CD8-positive, alpha-beta memory T cell (primary cell): ENCODE measurements around the gene MFSD1. TPM values are rescaled to one million over a fixed set of nuclear protein-coding genes. Genes with fewer than 3 reads are reported as not detected.

Experiments used
- CTCF ChIA-PET: fragments of 350-600 bp; sonication (Branson Sonifier 250); formaldehyde crosslinking; loops from one replicate; lab custom pipeline; 2021; ENCODE audit warnings: antibody characterized with exemption; lab: Charles Lee
- POLR2A ChIA-PET: fragments of 350-600 bp; sonication (Branson Sonifier 250); formaldehyde crosslinking; loops from one replicate; lab custom pipeline; 2021; ENCODE audit warnings: antibody characterized with exemption; lab: Charles Lee
- DNase-seq, 5 donors: peaks; one replicate each; pipeline versions ENCODE4 v3.0.0 to v3.0.0-alpha.2; 2020 to 2022; ENCODE audit warnings: mixed read lengths in 1 of 5
- H3K27ac ChIP-seq: one replicate; pipeline ENCODE4 v1.7.0; 2013; ENCODE audit warnings: low read depth, mild to moderate bottlenecking, low read length, moderate library complexity
- H3K27me3 ChIP-seq: 2 replicates; pipeline ENCODE4 v1.7.0; 2013; ENCODE audit warnings: low read length, mild to moderate bottlenecking; ENCODE audit not compliant: insufficient read depth, poor library complexity, severe bottlenecking
- H3K36me3 ChIP-seq: 2 replicates; pipeline ENCODE4 v1.7.0; 2013; ENCODE audit warnings: mild to moderate bottlenecking, low read length, moderate library complexity; ENCODE audit not compliant: insufficient read depth
- H3K4me1 ChIP-seq: 2 replicates; pipeline ENCODE4 v1.7.0; 2013; ENCODE audit warnings: mild to moderate bottlenecking, low read length, moderate library complexity; ENCODE audit not compliant: insufficient read depth
- H3K4me3 ChIP-seq: 2 replicates; pipeline ENCODE4 v1.7.0; 2013; ENCODE audit warnings: mild to moderate bottlenecking, low read length
- H3K9me3 ChIP-seq: 2 replicates; pipeline ENCODE4 v1.7.0; 2013; ENCODE audit warnings: mild to moderate bottlenecking, low read length
- H3K27ac Mint-ChIP-seq, 8 donors: one replicate each; pipeline ENCODE4 v1.8.0; 2020 to 2021; ENCODE audit warnings: mixed read lengths in 8 of 8, mild to moderate bottlenecking in 6 of 8, inconsistent platforms in 3 of 8, moderate library complexity in 3 of 8
- H3K27me3 Mint-ChIP-seq, 2 donors: one replicate each; pipeline ENCODE4 v1.8.0; 2020 to 2021; ENCODE audit warnings: mixed read lengths in 2 of 2, mild to moderate bottlenecking in 1 of 2, moderate library complexity in 1 of 2
- H3K36me3 Mint-ChIP-seq, 3 donors: one replicate each; pipeline ENCODE4 v1.8.0; 2020 to 2021; ENCODE audit warnings: mixed read lengths in 3 of 3, inconsistent platforms in 1 of 3, mild to moderate bottlenecking in 1 of 3
- H3K4me1 Mint-ChIP-seq, 3 donors: one replicate each; pipeline ENCODE4 v1.8.0; 2020 to 2021; ENCODE audit warnings: mixed read lengths in 3 of 3, inconsistent platforms in 1 of 3, mild to moderate bottlenecking in 1 of 3
- H3K4me3 Mint-ChIP-seq, 7 donors: one replicate each; pipeline ENCODE4 v1.8.0; 2020 to 2021; ENCODE audit warnings: mixed read lengths in 7 of 7, mild to moderate bottlenecking in 6 of 7, moderate library complexity in 4 of 7, inconsistent platforms in 2 of 7
- H3K9me3 Mint-ChIP-seq, 5 donors: one replicate each; pipeline ENCODE4 v1.8.0; 2020 to 2022; ENCODE audit warnings: mixed read lengths in 5 of 5, mild to moderate bottlenecking in 3 of 5, moderate library complexity in 2 of 5, inconsistent platforms in 1 of 5
- polyA plus RNA-seq: library from polyadenylated mRNA; unstranded; fragments of 300-500 nt; fragmentation: Illumina TruSeq; gene quantifications from one replicate; pipeline ENCODE4 v1.2.3, GENCODE V29; 2021
- total RNA-seq, 2 experiments: library from RNA; stranded (reverse); gene quantifications; one replicate each; pipeline ENCODE4 v1.2.3, GENCODE V29; 2021

The MFSD1 gene
- total and polyA plus RNA-seq, 3 experiments from 2014 or later = 25.3 to 53.0 (median 26.4) TPM

- H3K9me3 Mint-ChIP-seq = no peaks in the 10 kb centered on the region
Observed at GRCh38 chr3:158804441-158804840, 2.6 kb downstream of the MFSD1 start.

DNA sequence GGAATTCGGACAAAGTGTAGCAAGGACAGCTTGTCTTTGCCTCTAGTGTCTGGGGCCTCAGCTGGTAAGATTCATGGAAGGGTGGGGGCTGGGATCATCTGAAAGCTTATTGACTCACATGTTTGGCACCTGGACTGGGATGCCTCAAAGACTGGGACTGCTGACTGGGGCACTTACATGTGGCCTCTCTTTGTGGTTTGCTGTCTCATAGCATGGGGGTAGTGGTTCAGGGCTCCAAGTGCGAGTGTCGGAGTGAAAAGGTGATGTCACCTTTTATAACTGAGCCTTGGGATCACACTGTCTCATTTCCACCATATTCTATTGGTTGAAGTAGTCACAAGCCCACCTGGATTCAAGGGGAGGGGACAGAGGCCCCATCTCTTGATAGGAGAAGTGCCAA lies 6.8 kb downstream of the MFSD1 start:
- H3K36me3 ChIP-seq = peaks cover 34% of the 10 kb centered on the region
- H3K27ac Mint-ChIP-seq = peak overlapping the region in 1 of 8 donors; percentile 41
- DNase-seq = no peak

More at GRCh38 chr3:158804441-158804840, 2.6 kb downstream of the MFSD1 start:
- POLR2A ChIA-PET = no interaction called here
- Histone ChIP-seq H3K9me3 (no peaks in the 10 kb centered on the region), H3K27ac (no peak overlapping the region), H3K36me3 (peaks cover 23% of the 10 kb centered on the region), H3K4me1 (peaks cover 33% of the 10 kb centered on the region), H3K4me3 (no peak overlapping the region), H3K27me3 (no peaks in the 10 kb centered on the region)
- H3K27me3 Mint-ChIP-seq = no peaks in the 10 kb centered on the region
- H3K36me3 Mint-ChIP-seq = peaks cover 5 to 50% (median 15%) of the 10 kb centered on the region in 3 donors
- H3K4me3 Mint-ChIP-seq = peak overlapping the region in 1 of 7 donors; percentile 59
- no peak for DNase-seq
- H3K27ac Mint-ChIP-seq = no peak overlapping the region
- peaks cover 32 to 54% (median 46%) of the 10 kb centered on the region in 3 donors for H3K4me1 Mint-ChIP-seq
- CTCF ChIA-PET = interaction anchor here (1.1 kb wide), 1 partner anchor 145 kb away, joined by 3 read pairs; no protein-coding TSS in a partner anchor

GRCh38 chr3:158809642-158810041 lies 7.8 kb downstream of the MFSD1 start:
- no peak overlapping the region for H3K27ac ChIP-seq
- Mint-ChIP-seq H3K9me3 (no peaks in the 10 kb centered on the region), H3K4me1 (peaks cover 10 to 21% (median 19%) of the 10 kb centered on the region in 3 donors), H3K27ac (peak overlapping the region in 1 of 8 donors; percentile 87), H3K36me3 (peaks cover 16 to 85% (median 29%) of the 10 kb centered on the region in 3 donors), H3K27me3 (no peaks in the 10 kb centered on the region), H3K4me3 (no peak overlapping the region)
- CTCF ChIA-PET = interaction anchor here (1.1 kb wide), 2 partner anchors 149 to 165 kb away, joined by 3 read pairs; partner anchors contain the start of gene GFM1
- H3K36me3 ChIP-seq = peaks cover 35% of the 10 kb centered on the region
- POLR2A ChIA-PET = interaction anchor here (0.6 kb wide), 1 partner anchor 1610 kb away, joined by 3 read pairs; no protein-coding TSS in a partner anchor
- H3K4me1 ChIP-seq = peaks cover 2% of the 10 kb centered on the region
- H3K27me3 ChIP-seq = no peaks in the 10 kb centered on the region
- no peaks in the 10 kb centered on the region for H3K9me3 ChIP-seq
- no peak for DNase-seq
- no peak overlapping the region for H3K4me3 ChIP-seq

More for the DNA sequence above, 6.8 kb downstream of the MFSD1 start:
- H3K4me1 ChIP-seq = peaks cover 11% of the 10 kb centered on the region
- no peak overlapping the region for H3K4me3 ChIP-seq
- CTCF ChIA-PET = no interaction called here
- POLR2A ChIA-PET = no interaction called here
- H3K4me3 Mint-ChIP-seq = no peak overlapping the region
- peaks cover 12 to 29% (median 28%) of the 10 kb centered on the region in 3 donors for H3K4me1 Mint-ChIP-seq
- H3K9me3 ChIP-seq = no peaks in the 10 kb centered on the region
- no peaks in the 10 kb centered on the region for H3K27me3 ChIP-seq
- H3K9me3 Mint-ChIP-seq = no peaks in the 10 kb centered on the region
- H3K27me3 Mint-ChIP-seq = no peaks in the 10 kb centered on the region
- H3K36me3 Mint-ChIP-seq = peaks cover 14 to 80% (median 26%) of the 10 kb centered on the region in 3 donors
- H3K27ac ChIP-seq = no peak overlapping the region

GRCh38 chr3:158810823-158811724 lies 9.2 kb downstream of the MFSD1 start:
- Histone ChIP-seq H3K27me3 (no peaks in the 10 kb centered on the region), H3K27ac (no peak overlapping the region), H3K4me1 (no peaks in the 10 kb centered on the region), H3K36me3 (peaks cover 32% of the 10 kb centered on the region), H3K4me3 (no peak overlapping the region), H3K9me3 (no peaks in the 10 kb centered on the region)
- peaks cover 16 to 78% (median 24%) of the 10 kb centered on the region in 3 donors for H3K36me3 Mint-ChIP-seq
- ChIA-PET CTCF (interaction anchor here (1.1 kb wide), 1 partner anchor 151 kb away, joined by 3 read pairs; no protein-coding TSS in a partner anchor), POLR2A (no interaction called here)
- no peak for DNase-seq
- H3K4me1 Mint-ChIP-seq = peaks cover 8 to 11% (median 9%) of the 10 kb centered on the region in 3 donors
- no peaks in the 10 kb centered on the region for H3K9me3 Mint-ChIP-seq
- no peaks in the 10 kb centered on the region for H3K27me3 Mint-ChIP-seq
- peak overlapping the region in 1 of 8 donors; percentile 36 for H3K27ac Mint-ChIP-seq
- no peak overlapping the region for H3K4me3 Mint-ChIP-seq

DNA sequence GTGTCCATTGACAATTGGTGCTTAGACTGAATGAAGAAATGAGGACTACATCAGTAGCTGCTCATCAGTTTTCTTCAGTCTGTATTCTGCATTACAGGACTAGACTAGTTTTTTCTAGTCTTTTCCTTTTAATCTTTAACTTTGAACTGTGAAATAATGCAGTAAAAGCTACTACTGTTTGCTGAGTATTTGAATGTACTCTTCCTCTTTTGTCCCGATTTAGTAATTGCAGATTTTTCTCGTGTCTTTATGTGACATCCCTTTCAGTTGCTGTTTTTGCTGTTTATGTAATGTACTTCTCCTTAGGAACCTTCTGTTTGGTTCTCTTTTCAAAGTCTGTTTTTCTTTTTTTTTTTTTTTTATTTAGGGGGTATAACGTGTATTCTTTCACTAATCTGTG lies 17.4 kb downstream of the MFSD1 start:
- peaks cover 10 to 81% (median 33%) of the 10 kb centered on the region in 3 donors for H3K36me3 Mint-ChIP-seq
- H3K4me1 ChIP-seq = no peaks in the 10 kb centered on the region
- ChIA-PET CTCF (no interaction called here), POLR2A (no interaction called here)
- H3K27me3 Mint-ChIP-seq = no peaks in the 10 kb centered on the region
- no peak overlapping the region for H3K4me3 Mint-ChIP-seq
- H3K27ac ChIP-seq = no peak overlapping the region
- H3K27me3 ChIP-seq = no peaks in the 10 kb centered on the region
- H3K9me3 ChIP-seq = no peaks in the 10 kb centered on the region
- peaks cover 33% of the 10 kb centered on the region for H3K36me3 ChIP-seq
- no peaks in the 10 kb centered on the region for H3K9me3 Mint-ChIP-seq
- H3K27ac Mint-ChIP-seq = peak overlapping the region in 1 of 8 donors; percentile 26
- no peak for DNase-seq
- H3K4me3 ChIP-seq = no peak overlapping the region
- no peaks in the 10 kb centered on the region for H3K4me1 Mint-ChIP-seq

- H3K4me1 Mint-ChIP-seq = no peaks in the 10 kb centered on the region
- H3K27me3 ChIP-seq = no peaks in the 10 kb centered on the region
- H3K4me3 Mint-ChIP-seq = no peak overlapping the region
- H3K4me3 ChIP-seq = no peak overlapping the region
- H3K27ac ChIP-seq = no peak overlapping the region
- H3K27me3 Mint-ChIP-seq = no peaks in the 10 kb centered on the region
- peaks cover 10 to 78% (median 30%) of the 10 kb centered on the region in 3 donors for H3K36me3 Mint-ChIP-seq
- ChIA-PET CTCF (no interaction called here), POLR2A (no interaction called here)
- no peaks in the 10 kb centered on the region for H3K4me1 ChIP-seq
- H3K9me3 Mint-ChIP-seq = no peaks in the 10 kb centered on the region
- peak overlapping the region in 1 of 8 donors; percentile 21 for H3K27ac Mint-ChIP-seq
- no peaks in the 10 kb centered on the region for H3K9me3 ChIP-seq
- DNase-seq = no peak
- peaks cover 33% of the 10 kb centered on the region for H3K36me3 ChIP-seq
Observed at GRCh38 chr3:158820521-158820920, 18.7 kb downstream of the MFSD1 start.

- Histone ChIP-seq H3K4me1 (no peaks in the 10 kb centered on the region), H3K4me3 (no peak overlapping the region), H3K27me3 (no peaks in the 10 kb centered on the region), H3K27ac (no peak overlapping the region), H3K36me3 (peaks cover 33% of the 10 kb centered on the region), H3K9me3 (no peaks in the 10 kb centered on the region)
- DNase-seq = no peak
- Mint-ChIP-seq H3K36me3 (peaks cover 10 to 80% (median 30%) of the 10 kb centered on the region in 3 donors), H3K9me3 (no peaks in the 10 kb centered on the region), H3K27ac (peak overlapping the region in 1 of 8 donors; percentile 84), H3K4me3 (no peak overlapping the region), H3K27me3 (no peaks in the 10 kb centered on the region), H3K4me1 (no peaks in the 10 kb centered on the region)
- ChIA-PET POLR2A (no interaction called here), CTCF (no interaction called here)
Observed at GRCh38 chr3:158821847-158822246, 20.0 kb downstream of the MFSD1 start.

GRCh38 chr3:158823426-158823825 lies 21.6 kb downstream of the MFSD1 start:
- Histone ChIP-seq H3K9me3 (no peaks in the 10 kb centered on the region), H3K4me3 (no peak overlapping the region), H3K27ac (no peak overlapping the region), H3K27me3 (no peaks in the 10 kb centered on the region), H3K4me1 (no peaks in the 10 kb centered on the region), H3K36me3 (peaks cover 33% of the 10 kb centered on the region)
- Mint-ChIP-seq H3K27ac (no peak overlapping the region), H3K36me3 (peaks cover 10 to 73% (median 31%) of the 10 kb centered on the region in 3 donors), H3K27me3 (no peaks in the 10 kb centered on the region), H3K4me1 (no peaks in the 10 kb centered on the region), H3K4me3 (no peak overlapping the region), H3K9me3 (no peaks in the 10 kb centered on the region)
- no peak for DNase-seq
- POLR2A ChIA-PET = no interaction called here
- CTCF ChIA-PET = no interaction called here
